HCT116 (cell line): ENCODE measurements around the gene NUP54.

Experiments
- POLR2A ChIP-seq: IDR thresholded peaks from 2 replicates; pipeline ENCODE4 v1.7.0; 2011; ENCODE audit warnings: borderline replicate concordance; ENCODE audit not compliant: insufficient read depth, insufficient read length; ENCODE audit errors: extremely low read depth
- SP1 ChIP-seq: IDR thresholded peaks from 2 replicates; pipeline ENCODE4 v1.6.1; 2012; ENCODE audit warnings: low read depth
- TF ChIP-seq, protein P1 (sequence below), 3 experiments: fragments of 200-600 bp in 1 of 3; sonication (generic) in 1 of 3; IDR thresholded peaks in 2 of 3; conservative IDR thresholded peaks in 1 of 3; 2 replicates each; pipeline ENCODE4 v1.5.1; 2012 to 2017; ENCODE audit warnings: low read depth in 2 of 3, low read length in 2 of 3, antibody characterized with exemption in 1 of 3, borderline replicate concordance in 1 of 3, control low read depth in 1 of 3, mild to moderate bottlenecking in 1 of 3, mixed read lengths in 1 of 3, mixed run types in 1 of 3, moderate library complexity in 1 of 3; ENCODE audit not compliant: insufficient read depth in 1 of 3

DNA sequence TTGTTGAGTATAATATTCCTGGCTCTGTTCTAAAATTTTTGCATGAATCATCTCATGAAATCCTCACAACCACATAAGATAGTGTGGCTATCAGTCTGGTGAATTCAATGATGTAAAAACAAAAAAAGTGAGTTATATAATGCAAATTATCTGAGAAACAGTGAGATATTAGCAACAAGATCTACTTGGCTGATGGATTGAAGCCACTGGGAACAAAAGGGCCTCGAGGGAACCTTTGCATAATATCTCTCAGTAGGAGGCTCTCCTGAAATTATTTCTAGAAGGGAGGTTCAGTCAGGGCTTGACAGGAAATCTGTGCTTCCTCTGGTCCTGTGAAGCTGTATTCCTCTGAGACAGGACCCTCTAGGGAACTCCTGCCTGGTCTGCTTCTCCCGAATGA is 30.1 kb upstream of the NUP54 start:
- TF ChIP-seq POLR2A = no peak
- TF ChIP-seq, protein P1, sequence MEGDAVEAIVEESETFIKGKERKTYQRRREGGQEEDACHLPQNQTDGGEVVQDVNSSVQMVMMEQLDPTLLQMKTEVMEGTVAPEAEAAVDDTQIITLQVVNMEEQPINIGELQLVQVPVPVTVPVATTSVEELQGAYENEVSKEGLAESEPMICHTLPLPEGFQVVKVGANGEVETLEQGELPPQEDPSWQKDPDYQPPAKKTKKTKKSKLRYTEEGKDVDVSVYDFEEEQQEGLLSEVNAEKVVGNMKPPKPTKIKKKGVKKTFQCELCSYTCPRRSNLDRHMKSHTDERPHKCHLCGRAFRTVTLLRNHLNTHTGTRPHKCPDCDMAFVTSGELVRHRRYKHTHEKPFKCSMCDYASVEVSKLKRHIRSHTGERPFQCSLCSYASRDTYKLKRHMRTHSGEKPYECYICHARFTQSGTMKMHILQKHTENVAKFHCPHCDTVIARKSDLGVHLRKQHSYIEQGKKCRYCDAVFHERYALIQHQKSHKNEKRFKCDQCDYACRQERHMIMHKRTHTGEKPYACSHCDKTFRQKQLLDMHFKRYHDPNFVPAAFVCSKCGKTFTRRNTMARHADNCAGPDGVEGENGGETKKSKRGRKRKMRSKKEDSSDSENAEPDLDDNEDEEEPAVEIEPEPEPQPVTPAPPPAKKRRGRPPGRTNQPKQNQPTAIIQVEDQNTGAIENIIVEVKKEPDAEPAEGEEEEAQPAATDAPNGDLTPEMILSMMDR (IDR thresholded peaks at IDR 0.05 in 2 of 3, conservative IDR thresholded peaks at IDR 0.05 in 1 of 3; ENCODE audit: borderline replicate concordance in 1 of 3, insufficient read depth in 1 of 3, low read depth in 2 of 3, low read length in 2 of 3) = no peak
- no peak for TF ChIP-seq SP1
